ENCODE measurements around the gene GDPD2. TPM values are rescaled to one million over a fixed set of nuclear protein-coding genes. Genes with fewer than 3 reads are reported as not detected.

Gene GDPD2
- total RNA-seq, 4 donors from 2014 or later: not detected

- Histone ChIP-seq H3K4me1 (peaks cover 0 to 12% of the 10 kb centered on the region in 2 donors), H3K27me3 (no peaks in the 10 kb centered on the region), H3K36me3 (no peaks in the 10 kb centered on the region), H3K4me3 (no peak overlapping the region), H3K27ac (no peak overlapping the region), H3K9me3 (no peaks in the 10 kb centered on the region)
- TF ChIP-seq CTCF (IDR thresholded peaks at IDR 0.05 in 4 of 5, conservative IDR thresholded peaks at IDR 0.05 in 1 of 5) (no peak), POLR2A (IDR thresholded peaks at IDR 0.05) (no peak)
- DNase-seq (no peak), ATAC-seq (no peak)
- in situ Hi-C loops (cut with MboI; ENCODE audit: low sequenced_read_pairs in 4 of 4) (no loop called here), intact Hi-C loops (cut with DNase I; ENCODE audit: low total_unique reads) (no loop called here)
These were observed 59.2 kb downstream of the GDPD2 start for GRCh38 chrX:70482300-70482699.

Other genes starting within 250 kb of the GDPD2 start
- not detected for gene DGAT2L6, start 245.8 kb upstream of the GDPD2 start, total RNA-seq
- not detected for gene AWAT1, start 188.7 kb upstream of the GDPD2 start, total RNA-seq
- gene P2RY4, start 163.1 kb upstream of the GDPD2 start, total RNA-seq: not detected
- gene ARR3, start 155.0 kb upstream of the GDPD2 start, total RNA-seq: not detected
- gene RAB41, start 141.1 kb upstream of the GDPD2 start, total RNA-seq: not detected
- 10 to 100 TPM; 12.8 to 22.3 (median 21.8) TPM for gene PDZD11, start 133.4 kb upstream of the GDPD2 start, total RNA-seq
- under 1 TPM in 2 of 4 donors, not detected in 2; 0.07 to 0.09 TPM for gene KIF4A, start 133.2 kb upstream of the GDPD2 start, total RNA-seq
- 1 to 10 TPM in 1 of 4 donors, under 1 TPM in 3; 0.20 to 3.4 (median 0.69) TPM for gene DLG3, start 21.5 kb downstream of the GDPD2 start, total RNA-seq

Measured in gastrocnemius medialis (tissue), 4 donors.